ENCODE results near the gene KIAA0040. TPM values are rescaled to one million over a fixed set of nuclear protein-coding genes. Genes with fewer than 3 reads are reported as not detected.

The KIAA0040 gene
- total RNA-seq (2014; rRNA removed; shearing (Covaris generic)): 10.2 and 10.6 TPM in 2 replicates

GRCh38 chr1:175192630-175193526 is at the start of gene KIAA0040:
Gene KIAA0040 (minus strand): TSS chr1:175192776. CDS start chr1:175161013, 31,763 bp downstream.
- Histone ChIP-seq H3K36me3 (replicated peaks; ENCODE audit: control insufficient read depth, insufficient read depth, low read length) (no peaks in the 10 kb centered on the region), H3K4me3 (ENCODE audit: insufficient read depth, low read depth, low read length) (peak within 1 kb of the TSS; percentile 67), H3K27me3 (ENCODE audit: control insufficient read depth, insufficient read depth, low read length) (peaks cover 28% of the 10 kb centered on the region)
- peak; percentile 89 for DNase-seq

GRCh38 chr1:175237389-175237788 is 44.8 kb upstream of the KIAA0040 start:
- DNase-seq: no peak
- H3K4me3 ChIP-seq (ENCODE audit: insufficient read depth, low read depth, low read length): no peak overlapping the region
- no peaks in the 10 kb centered on the region for H3K36me3 ChIP-seq (replicated peaks; ENCODE audit: control insufficient read depth, insufficient read depth, low read length)
- H3K27me3 ChIP-seq (ENCODE audit: control insufficient read depth, insufficient read depth, low read length): no peaks in the 10 kb centered on the region

- DNase-seq: no peak
- H3K4me3 ChIP-seq (ENCODE audit: insufficient read depth, low read depth, low read length): no peak overlapping the region
- no peaks in the 10 kb centered on the region for H3K36me3 ChIP-seq (replicated peaks; ENCODE audit: control insufficient read depth, insufficient read depth, low read length)
- no peaks in the 10 kb centered on the region for H3K27me3 ChIP-seq (ENCODE audit: control insufficient read depth, insufficient read depth, low read length)
Observed at GRCh38 chr1:175234639-175235038, 42.1 kb upstream of the KIAA0040 start.

- DNase-seq: no peak
- Histone ChIP-seq H3K36me3 (replicated peaks; ENCODE audit: control insufficient read depth, insufficient read depth, low read length) (no peaks in the 10 kb centered on the region), H3K4me3 (ENCODE audit: insufficient read depth, low read depth, low read length) (no peak overlapping the region), H3K27me3 (ENCODE audit: control insufficient read depth, insufficient read depth, low read length) (no peaks in the 10 kb centered on the region)
Observed at GRCh38 chr1:175232335-175232734, 39.8 kb upstream of the KIAA0040 start.

- Histone ChIP-seq H3K36me3 (replicated peaks; ENCODE audit: control insufficient read depth, insufficient read depth, low read length) (no peaks in the 10 kb centered on the region), H3K4me3 (ENCODE audit: insufficient read depth, low read depth, low read length) (no peak overlapping the region), H3K27me3 (ENCODE audit: control insufficient read depth, insufficient read depth, low read length) (no peaks in the 10 kb centered on the region)
- no peak for DNase-seq
Observed at GRCh38 chr1:175225805-175226129, 33.2 kb upstream of the KIAA0040 start.

GRCh38 chr1:175222296-175222938 is 29.8 kb upstream of the KIAA0040 start:
- Histone ChIP-seq H3K4me3 (ENCODE audit: insufficient read depth, low read depth, low read length) (no peak overlapping the region), H3K27me3 (ENCODE audit: control insufficient read depth, insufficient read depth, low read length) (no peaks in the 10 kb centered on the region), H3K36me3 (replicated peaks; ENCODE audit: control insufficient read depth, insufficient read depth, low read length) (no peaks in the 10 kb centered on the region)
- DNase-seq: no peak

GRCh38 chr1:175221557-175222175 is 29.1 kb upstream of the KIAA0040 start:
- H3K27me3 ChIP-seq (ENCODE audit: control insufficient read depth, insufficient read depth, low read length): no peaks in the 10 kb centered on the region
- no peak overlapping the region for H3K4me3 ChIP-seq (ENCODE audit: insufficient read depth, low read depth, low read length)
- peak; percentile 33 for DNase-seq
- H3K36me3 ChIP-seq (replicated peaks; ENCODE audit: control insufficient read depth, insufficient read depth, low read length): no peaks in the 10 kb centered on the region

GRCh38 chr1:175220853-175221556 is 28.4 kb upstream of the KIAA0040 start:
- Histone ChIP-seq H3K27me3 (ENCODE audit: control insufficient read depth, insufficient read depth, low read length) (no peaks in the 10 kb centered on the region), H3K36me3 (replicated peaks; ENCODE audit: control insufficient read depth, insufficient read depth, low read length) (no peaks in the 10 kb centered on the region), H3K4me3 (ENCODE audit: insufficient read depth, low read depth, low read length) (no peak overlapping the region)
- DNase-seq: no peak

- Histone ChIP-seq H3K36me3 (replicated peaks; ENCODE audit: control insufficient read depth, insufficient read depth, low read length) (no peaks in the 10 kb centered on the region), H3K4me3 (ENCODE audit: insufficient read depth, low read depth, low read length) (no peak overlapping the region), H3K27me3 (ENCODE audit: control insufficient read depth, insufficient read depth, low read length) (no peaks in the 10 kb centered on the region)
- DNase-seq: no peak
Observed at GRCh38 chr1:175219774-175220173, 27.2 kb upstream of the KIAA0040 start.

- H3K27me3 ChIP-seq (ENCODE audit: control insufficient read depth, insufficient read depth, low read length): no peaks in the 10 kb centered on the region
- H3K4me3 ChIP-seq (ENCODE audit: insufficient read depth, low read depth, low read length): no peak overlapping the region
- no peaks in the 10 kb centered on the region for H3K36me3 ChIP-seq (replicated peaks; ENCODE audit: control insufficient read depth, insufficient read depth, low read length)
- DNase-seq: no peak
Observed at GRCh38 chr1:175218786-175219434, 26.3 kb upstream of the KIAA0040 start.

- no peaks in the 10 kb centered on the region for H3K27me3 ChIP-seq (ENCODE audit: control insufficient read depth, insufficient read depth, low read length)
- H3K4me3 ChIP-seq (ENCODE audit: insufficient read depth, low read depth, low read length): no peak overlapping the region
- no peaks in the 10 kb centered on the region for H3K36me3 ChIP-seq (replicated peaks; ENCODE audit: control insufficient read depth, insufficient read depth, low read length)
- no peak for DNase-seq
Observed at GRCh38 chr1:175217721-175218531, 25.4 kb upstream of the KIAA0040 start.

- no peak for DNase-seq
- Histone ChIP-seq H3K4me3 (ENCODE audit: insufficient read depth, low read depth, low read length) (no peak overlapping the region), H3K27me3 (ENCODE audit: control insufficient read depth, insufficient read depth, low read length) (no peaks in the 10 kb centered on the region), H3K36me3 (replicated peaks; ENCODE audit: control insufficient read depth, insufficient read depth, low read length) (no peaks in the 10 kb centered on the region)
Observed at GRCh38 chr1:175216444-175216843, 23.9 kb upstream of the KIAA0040 start.

GRCh38 chr1:175211656-175212055 is 19.1 kb upstream of the KIAA0040 start:
- no peak for DNase-seq
- Histone ChIP-seq H3K36me3 (replicated peaks; ENCODE audit: control insufficient read depth, insufficient read depth, low read length) (no peaks in the 10 kb centered on the region), H3K4me3 (ENCODE audit: insufficient read depth, low read depth, low read length) (no peak overlapping the region), H3K27me3 (ENCODE audit: control insufficient read depth, insufficient read depth, low read length) (no peaks in the 10 kb centered on the region)

All from H7 (cell line).